HCT116 (cell line): Measurements from ENCODE around the gene NFATC1. TPM values are rescaled to one million over a fixed set of nuclear protein-coding genes. Genes with fewer than 3 reads are reported as not detected.

Experiments used
- ATAC-seq: fragments of 200-7000 bp; cut with Tn5 transposase; 2 replicates; pipeline ENCODE4 v1.9.1; 2020; ENCODE audit warnings: mild to moderate bottlenecking, moderate library complexity
- BruUV-seq: library from RNA; stranded (reverse); fragments of 400-500 nt; replicated peaks from 2 replicates; lab custom pipeline; 2021; lab: Mats Ljungman, UMichigan
- CTCF ChIA-PET: fragments of 300-600 bp; sonication (Branson Sonifier 250); formaldehyde crosslinking; loops from one replicate; lab custom pipeline; 2021; ENCODE audit warnings: antibody characterized with exemption; lab: Charles Lee
- POLR2A ChIA-PET: fragments of 300-600, 350-600 bp; sonication (Branson Sonifier 250); formaldehyde crosslinking; loops from one replicate; lab custom pipeline; 2021; ENCODE audit warnings: antibody characterized with exemption; lab: Charles Lee
- RAD21 ChIA-PET, 2 experiments: fragments of 300-600 bp; sonication (Branson Sonifier 250); formaldehyde crosslinking; loops; one replicate each; lab custom pipeline; 2023; ENCODE audit warnings: low total read pairs in 2 of 2; ENCODE audit not compliant: uncharacterized antibody in 2 of 2, unreplicated experiment in 2 of 2, low non-redundant PET in 1 of 2; lab: Charles Lee
- DNase-seq: peaks from one replicate; pipeline ENCODE4 v3.0.0-alpha.2; 2010; ENCODE audit warnings: low read depth, low spot score
- H2AFZ ChIP-seq: fragments of 200-600 bp; shearing (Covaris generic), sonication (generic); 2 replicates; pipeline ENCODE4 v1.6.1; 2017; ENCODE audit warnings: low read depth, mixed run types, mixed read lengths, antibody characterized with exemption, low read length; ENCODE audit not compliant: poor library complexity, severe bottlenecking
- H3K27ac ChIP-seq: 2 replicates; pipeline ENCODE4 v1.5.1; 2012; ENCODE audit warnings: low read depth, low read length
- H3K27me3 ChIP-seq: fragments of 200-600 bp; sonication (generic); 2 replicates; pipeline ENCODE4 v1.6.1; 2016; ENCODE audit warnings: mixed run types, low read length, mixed read lengths; ENCODE audit not compliant: insufficient read depth
- H3K36me3 ChIP-seq, 2 experiments: fragments of 200-500 bp in 1 of 2; fragments of 200-600 bp in 1 of 2; sonication (Bioruptor generic) in 1 of 2; sonication (generic) in 1 of 2; 2 replicates each; pipeline versions ENCODE4 v1.5.1 to v1.6.1; 2014 to 2016; ENCODE audit warnings: low read length in 2 of 2, inconsistent platforms in 1 of 2, mixed read lengths in 1 of 2, mixed run types in 1 of 2; ENCODE audit not compliant: insufficient read depth in 2 of 2, control insufficient read depth in 1 of 2
- H3K4me1 ChIP-seq, 2 experiments: fragments of 200-600 bp in 1 of 2; sonication (generic) in 1 of 2; 2 replicates each; pipeline versions ENCODE4 v1.5.1 to v1.6.1; 2012 to 2017; ENCODE audit warnings: low read length in 2 of 2, inconsistent platforms in 1 of 2, mild to moderate bottlenecking in 1 of 2, mixed read lengths in 1 of 2, mixed run types in 1 of 2, moderate library complexity in 1 of 2; ENCODE audit not compliant: insufficient read depth in 2 of 2, control insufficient read depth in 1 of 2
- H3K4me2 ChIP-seq: fragments of 200-600 bp; sonication (generic); 2 replicates; pipeline ENCODE4 v1.6.1; 2017; ENCODE audit warnings: mixed run types, low read length, mixed read lengths
- H3K4me3 ChIP-seq, 2 experiments: fragments of 200-600 bp in 1 of 2; sonication (generic) in 1 of 2; replicated peaks in 1 of 2; 2 replicates each; pipeline ENCODE4 v1.5.1; 2011 to 2016; ENCODE audit warnings: low read length in 2 of 2, control low read depth in 1 of 2, low read depth in 1 of 2, mild to moderate bottlenecking in 1 of 2, mixed read lengths in 1 of 2, mixed run types in 1 of 2
- H3K79me2 ChIP-seq: fragments of 200-600 bp; sonication (generic); 2 replicates; pipeline ENCODE4 v1.6.1; 2017; ENCODE audit warnings: mild to moderate bottlenecking, mixed run types, low read length, moderate library complexity, mixed read lengths; ENCODE audit not compliant: insufficient read depth
- H3K9ac ChIP-seq: fragments of 200-600 bp; sonication (generic); 2 replicates; pipeline ENCODE4 v1.6.1; 2016; ENCODE audit warnings: low read length, mixed read lengths
- H3K9me2 ChIP-seq: fragments of 200-600 bp; sonication (generic), shearing (Covaris generic); 2 replicates; pipeline ENCODE4 v1.6.1; 2017; ENCODE audit warnings: mixed run types, mild to moderate bottlenecking, moderate library complexity; ENCODE audit not compliant: insufficient read depth
- H3K9me3 ChIP-seq, 2 experiments: fragments of 200-500 bp in 1 of 2; fragments of 200-600 bp in 1 of 2; sonication (Bioruptor generic) in 1 of 2; sonication (generic) in 1 of 2; 2 replicates each; pipeline ENCODE4 v1.6.1; 2014 to 2017; ENCODE audit warnings: low read length in 2 of 2, mixed read lengths in 2 of 2, inconsistent platforms in 1 of 2, low read depth in 1 of 2, mild to moderate bottlenecking in 1 of 2, mixed run types in 1 of 2, moderate library complexity in 1 of 2; ENCODE audit not compliant: control insufficient read depth in 1 of 2, insufficient read depth in 1 of 2
- H4K20me1 ChIP-seq: fragments of 200-600 bp; sonication (generic), shearing (Covaris generic); 2 replicates; pipeline ENCODE4 v1.6.1; 2017; ENCODE audit warnings: mixed run types, mild to moderate bottlenecking, moderate library complexity; ENCODE audit not compliant: insufficient read depth
- CBX3 ChIP-seq: IDR thresholded peaks from 2 replicates; pipeline ENCODE4 v1.6.1; 2012; ENCODE audit warnings: low read depth
- CEBPB ChIP-seq: IDR thresholded peaks from 2 replicates; pipeline ENCODE4 v1.6.1; 2012; ENCODE audit warnings: low read depth
- CTCF ChIP-seq, 3 experiments: fragments of 200-600 bp in 1 of 3; sonication (generic) in 1 of 3; IDR thresholded peaks in 2 of 3; conservative IDR thresholded peaks in 1 of 3; 2 replicates each; pipeline ENCODE4 v1.5.1; 2012 to 2017; ENCODE audit warnings: low read depth in 2 of 3, low read length in 2 of 3, antibody characterized with exemption in 1 of 3, borderline replicate concordance in 1 of 3, control low read depth in 1 of 3, mild to moderate bottlenecking in 1 of 3, mixed read lengths in 1 of 3, mixed run types in 1 of 3, moderate library complexity in 1 of 3; ENCODE audit not compliant: insufficient read depth in 1 of 3
- EGR1 ChIP-seq: IDR thresholded peaks from 2 replicates; pipeline ENCODE4 v1.6.1; 2012; ENCODE audit warnings: low read depth
- POLR2A ChIP-seq: IDR thresholded peaks from 2 replicates; pipeline ENCODE4 v1.7.0; 2011; ENCODE audit warnings: borderline replicate concordance; ENCODE audit not compliant: insufficient read depth, insufficient read length; ENCODE audit errors: extremely low read depth
- POLR2AphosphoS5 ChIP-seq: IDR thresholded peaks from 2 replicates; pipeline ENCODE4 v1.6.1; 2011; ENCODE audit warnings: mild to moderate bottlenecking, low read depth, low read length, moderate library complexity
- REST ChIP-seq: IDR thresholded peaks from 2 replicates; pipeline ENCODE4 v1.6.1; 2012; ENCODE audit warnings: low read depth
- SIN3A ChIP-seq: IDR thresholded peaks from 2 replicates; pipeline ENCODE4 v1.6.1; 2012; ENCODE audit warnings: low read depth
- SP1 ChIP-seq: IDR thresholded peaks from 2 replicates; pipeline ENCODE4 v1.6.1; 2012; ENCODE audit warnings: low read depth
- ZBTB33 ChIP-seq: IDR thresholded peaks from 2 replicates; pipeline ENCODE4 v1.6.1; 2011; ENCODE audit warnings: mild to moderate bottlenecking, low read length, moderate library complexity; ENCODE audit not compliant: insufficient replicate concordance; ENCODE audit errors: extremely low read depth
- ZFX ChIP-seq: fragments of 450-650 bp; IDR thresholded peaks from 2 replicates; pipeline ENCODE4 v1.6.1; 2017
- ZNF274 ChIP-seq: fragments of 200-500 bp; sonication (Bioruptor generic); IDR thresholded peaks from 2 replicates; pipeline ENCODE4 v1.6.1; 2014; ENCODE audit warnings: mild to moderate bottlenecking, low read depth, low read length, inconsistent platforms
- intact Hi-C: fragments of 100-400 bp; cut with micrococcal nuclease; formaldehyde crosslinking; loops from 2 replicates; pipeline ENCODE4 v1.10.0; 2022
- total RNA-seq: library from RNA; stranded (reverse); gene quantifications from one replicate; pipeline ENCODE4 v1.2.1, GENCODE V29; 2021; ENCODE audit not compliant: unreplicated experiment
- TF ChIP-seq, protein P1 (sequence below): IDR thresholded peaks from 2 replicates; pipeline ENCODE4 v1.6.1; 2012

The NFATC1 gene
- total RNA-seq, 1 experiment from 2014 or later: 20.8 TPM

GRCh38 chr18:79433431-79433830 lies 37.7 kb downstream of the NFATC1 start (continued):
- TF ChIP-seq POLR2A (no peak), ZBTB33 (no peak)

DNA sequence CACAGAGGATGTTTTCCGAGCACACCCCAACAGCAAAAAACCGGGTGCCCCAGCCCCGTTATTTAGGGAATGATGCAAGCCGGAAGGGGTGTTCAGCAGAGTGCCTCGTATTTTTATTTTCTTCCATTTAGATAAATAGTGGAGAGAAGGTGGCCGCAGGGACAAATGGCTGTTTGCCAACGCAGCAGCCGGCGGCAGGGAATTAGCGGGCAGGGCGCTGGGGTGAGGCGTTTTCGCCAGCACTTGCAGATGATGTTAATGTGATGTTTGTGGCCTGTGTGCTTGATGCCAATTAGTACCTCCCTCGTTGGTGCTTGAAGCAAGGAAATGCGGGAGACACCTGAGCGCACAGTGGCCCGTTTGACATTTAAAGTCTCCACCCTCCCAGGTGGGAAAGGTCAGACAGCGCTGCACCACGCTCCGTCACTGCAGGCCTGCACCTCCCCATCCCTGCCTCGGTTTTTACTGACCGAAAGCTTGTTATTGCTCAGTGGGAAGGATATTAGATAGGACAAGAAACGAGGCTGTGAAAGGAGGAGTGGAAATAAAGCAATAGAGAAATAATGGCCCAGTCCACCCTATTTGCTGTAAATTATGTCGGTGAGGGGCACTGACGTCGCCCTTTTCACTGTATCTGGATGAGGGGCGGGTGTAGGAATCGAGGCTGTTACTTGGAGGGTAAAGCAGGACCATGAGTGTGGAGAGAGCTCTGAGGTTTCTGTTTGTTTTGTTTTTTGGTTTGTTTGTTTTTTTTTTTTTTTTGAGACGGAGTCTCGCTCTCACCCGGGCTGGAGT lies 39.1 kb downstream of the NFATC1 start:
- no peak overlapping the region for H3K4me2 ChIP-seq
- H3K9me3 ChIP-seq: no peaks in the 10 kb centered on the region
- RAD21 ChIA-PET: no interaction called here
- intact Hi-C loops: no loop called here
- H3K9me2 ChIP-seq: no peaks in the 10 kb centered on the region
- POLR2A ChIA-PET: no interaction called here
- BruUV-seq: no TSS peak
- DNase-seq (no peak), ATAC-seq (no peak)
- no peaks in the 10 kb centered on the region for H3K36me3 ChIP-seq
- CTCF ChIA-PET: no interaction called here
- H4K20me1 ChIP-seq: no peaks in the 10 kb centered on the region
- H3K4me1 ChIP-seq: no peaks in the 10 kb centered on the region
- no peak overlapping the region for H3K4me3 ChIP-seq
- no peak overlapping the region for H3K27ac ChIP-seq
- no peak overlapping the region for H3K9ac ChIP-seq
- H3K27me3 ChIP-seq: no peaks in the 10 kb centered on the region
- peaks cover 5% of the 10 kb centered on the region; the same call in 1 of the 2 replicates for H3K79me2 ChIP-seq
- no peak overlapping the region for H2AFZ ChIP-seq
- no peak for TF ChIP-seq EGR1
- TF ChIP-seq CTCF (IDR thresholded peaks at IDR 0.05 in 2 of 3, conservative IDR thresholded peaks at IDR 0.05 in 1 of 3; ENCODE audit: borderline replicate concordance in 1 of 3, insufficient read depth in 1 of 3, low read depth in 2 of 3, low read length in 2 of 3): no peak
- no peak for TF ChIP-seq ZBTB33
- TF ChIP-seq POLR2AphosphoS5: no peak
- TF ChIP-seq CBX3: no peak
- TF ChIP-seq POLR2A: no peak
- TF ChIP-seq ZFX: no peak
- no peak for TF ChIP-seq CEBPB
- TF ChIP-seq SP1: no peak
- no peak for TF ChIP-seq SIN3A
- TF ChIP-seq, protein P1, sequence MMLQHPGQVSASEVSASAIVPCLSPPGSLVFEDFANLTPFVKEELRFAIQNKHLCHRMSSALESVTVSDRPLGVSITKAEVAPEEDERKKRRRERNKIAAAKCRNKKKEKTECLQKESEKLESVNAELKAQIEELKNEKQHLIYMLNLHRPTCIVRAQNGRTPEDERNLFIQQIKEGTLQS: no peak
- no peak for TF ChIP-seq REST
- no peak for TF ChIP-seq ZNF274
